Measurements from ENCODE around the gene LRRC75B.
"Not testable (repeated sequence)": the region's sequence is repeated elsewhere in the genome, so short reads cannot be mapped to it uniquely, and the experiment has no call there.

The LRRC75B gene, protein sequence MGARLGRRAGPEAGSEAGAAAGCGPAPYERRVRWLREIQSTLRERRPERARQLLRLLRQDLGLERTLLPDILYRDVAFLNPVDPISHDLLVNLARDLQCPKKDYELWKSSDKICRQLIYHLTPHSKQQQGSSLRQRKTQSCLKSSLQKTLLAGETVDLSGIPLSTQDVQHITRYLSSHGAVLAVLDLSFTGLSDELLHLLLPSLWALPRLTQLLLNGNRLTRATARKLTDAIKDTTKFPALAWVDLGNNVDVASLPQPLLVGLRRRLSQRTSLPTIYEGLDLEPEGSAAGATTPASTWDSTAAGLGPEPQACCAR

DNA sequence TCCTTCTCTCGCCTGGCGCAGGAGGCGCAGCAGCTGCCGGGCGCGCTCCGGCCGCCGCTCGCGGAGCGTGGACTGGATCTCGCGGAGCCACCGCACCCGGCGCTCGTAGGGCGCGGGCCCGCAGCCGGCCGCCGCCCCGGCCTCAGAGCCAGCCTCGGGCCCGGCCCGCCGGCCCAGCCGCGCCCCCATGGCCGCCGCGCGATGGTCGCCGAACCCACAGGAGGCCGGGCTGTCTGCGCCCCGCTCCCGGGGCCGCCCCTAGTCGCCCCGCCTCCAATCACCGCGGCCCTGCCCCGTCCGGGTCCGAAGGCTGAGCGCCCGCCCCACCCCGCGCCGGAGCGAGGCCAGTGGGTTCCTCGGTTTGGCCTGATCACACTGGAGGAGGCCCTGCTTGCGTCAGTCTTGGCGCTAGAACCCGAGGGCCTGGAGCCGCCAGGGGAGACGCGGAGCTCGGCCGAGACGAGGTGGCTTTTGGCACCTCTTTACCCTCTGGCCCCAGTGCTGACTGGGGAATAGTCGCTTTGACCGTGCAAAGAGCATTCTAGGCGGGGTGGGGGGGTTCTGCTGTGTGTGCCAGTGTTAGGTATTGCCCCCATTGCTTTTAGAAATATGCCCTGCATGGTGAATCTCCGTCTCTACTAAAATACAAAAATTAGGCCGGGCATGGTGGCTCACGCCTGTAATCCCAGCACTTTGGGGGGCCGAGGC is at the start of gene LRRC75B:
TSS of gene LRRC75B (minus strand) at position 223 of the 708 bp plus-strand sequence. CDS start at position 189, 34 bp downstream.
- H3K4me3 ChIP-seq (replicated peaks; ENCODE audit: low read depth, low read length): peak within 1 kb of the TSS; percentile 62
- TF ChIP-seq CTCF (IDR thresholded peaks at IDR 0.05; ENCODE audit: low read length, missing control alignments): no peak
- peak; percentile 87 for DNase-seq (ENCODE audit: low read depth)

DNA sequence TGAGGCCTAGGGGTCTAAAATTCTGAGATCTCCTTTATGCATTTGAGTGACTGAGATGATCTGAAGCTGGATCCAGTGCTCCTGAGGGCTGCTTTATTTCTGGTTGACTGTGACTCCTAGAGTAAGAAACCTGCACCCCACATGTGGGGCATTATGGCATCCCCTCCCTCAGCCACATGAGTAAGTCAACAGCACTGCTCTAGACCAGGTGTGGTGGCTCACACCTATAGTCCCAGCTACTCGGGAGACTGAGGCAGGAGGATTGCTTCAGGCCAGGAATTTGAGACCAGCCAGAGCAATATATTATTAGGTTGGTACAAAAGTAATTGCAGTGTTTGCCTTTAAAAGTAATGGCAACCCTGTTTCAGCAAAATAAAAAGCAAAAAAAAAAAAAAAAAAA is 49.4 kb upstream of the LRRC75B start:
- DNase-seq (ENCODE audit: low read depth); H3K4me3 ChIP-seq (replicated peaks; ENCODE audit: low read depth, low read length): not testable (repeated sequence)

GRCh38 chr22:24636513-24636912 is 43.6 kb upstream of the LRRC75B start:
- DNase-seq (ENCODE audit: low read depth); H3K4me3 ChIP-seq (replicated peaks; ENCODE audit: low read depth, low read length): not testable (repeated sequence)

DNA sequence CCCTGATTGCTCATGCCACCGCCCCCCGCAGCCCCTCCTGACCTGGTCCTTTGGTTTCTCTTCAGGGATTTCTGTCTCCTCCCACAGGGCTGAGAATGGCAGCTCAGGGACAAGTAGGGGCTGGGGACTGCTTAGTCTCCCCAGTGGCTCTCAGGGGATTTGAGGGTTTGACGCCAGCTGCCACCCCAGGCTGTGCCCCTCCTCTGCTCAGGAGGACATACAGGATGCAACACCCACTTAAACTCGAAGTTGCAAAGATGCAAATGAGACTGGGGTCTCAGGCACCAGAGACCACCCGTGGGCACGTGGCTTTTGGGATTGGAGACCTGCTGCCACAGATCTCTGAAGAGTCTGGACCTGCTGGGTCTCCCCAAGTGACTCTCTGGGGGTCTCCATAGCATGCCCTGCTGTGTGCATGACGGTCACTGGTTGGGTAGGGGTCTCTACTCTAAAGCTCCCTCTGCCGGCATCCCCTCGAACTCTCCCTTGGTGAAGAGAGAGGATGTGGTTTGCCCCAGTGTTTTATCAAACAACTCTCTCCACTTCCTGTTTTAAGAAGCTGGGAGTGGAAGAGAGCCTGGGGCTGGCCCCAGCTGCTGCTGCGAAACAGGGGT is 42.0 kb upstream of the LRRC75B start:
- not testable (repeated sequence) for DNase-seq (ENCODE audit: low read depth); H3K4me3 ChIP-seq (replicated peaks; ENCODE audit: low read depth, low read length)
- peak; percentile 12 for TF ChIP-seq CTCF (IDR thresholded peaks at IDR 0.05; ENCODE audit: low read length, missing control alignments)

- DNase-seq (ENCODE audit: low read depth): peak; percentile 52
- not testable (repeated sequence) for H3K4me3 ChIP-seq (replicated peaks; ENCODE audit: low read depth, low read length)
Measured at GRCh38 chr22:24633231-24634023, 40.6 kb upstream of the LRRC75B start.

DNA sequence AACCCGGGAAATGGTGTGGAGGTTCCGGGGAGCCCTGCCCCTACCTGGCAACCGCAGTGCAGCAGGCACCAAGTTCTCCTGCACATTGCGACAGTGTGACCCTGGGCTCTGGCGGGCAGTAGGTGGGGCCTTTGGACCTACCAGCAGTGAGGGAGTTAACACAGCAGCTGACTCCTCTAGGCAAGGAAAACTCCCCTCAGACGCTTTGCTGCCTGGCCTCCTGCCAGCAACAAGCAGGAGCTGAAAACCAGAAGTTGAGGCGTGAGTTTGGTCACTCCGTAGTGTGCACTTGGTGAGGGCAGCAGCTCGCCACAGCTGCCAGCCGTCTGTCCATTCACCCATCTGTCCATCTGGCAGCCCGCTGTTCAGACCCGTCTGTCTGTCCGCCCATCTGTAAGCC is 39.8 kb upstream of the LRRC75B start:
- H3K4me3 ChIP-seq (replicated peaks; ENCODE audit: low read depth, low read length): not testable (repeated sequence)
- peak; percentile 58 for DNase-seq (ENCODE audit: low read depth)

GRCh38 chr22:24631430-24632122 is 38.7 kb upstream of the LRRC75B start:
- DNase-seq (ENCODE audit: low read depth): peak; percentile 37
- not testable (repeated sequence) for H3K4me3 ChIP-seq (replicated peaks; ENCODE audit: low read depth, low read length)

GRCh38 chr22:24630812-24631427 is 38.0 kb upstream of the LRRC75B start:
- not testable (repeated sequence) for H3K4me3 ChIP-seq (replicated peaks; ENCODE audit: low read depth, low read length); DNase-seq (ENCODE audit: low read depth)

DNA sequence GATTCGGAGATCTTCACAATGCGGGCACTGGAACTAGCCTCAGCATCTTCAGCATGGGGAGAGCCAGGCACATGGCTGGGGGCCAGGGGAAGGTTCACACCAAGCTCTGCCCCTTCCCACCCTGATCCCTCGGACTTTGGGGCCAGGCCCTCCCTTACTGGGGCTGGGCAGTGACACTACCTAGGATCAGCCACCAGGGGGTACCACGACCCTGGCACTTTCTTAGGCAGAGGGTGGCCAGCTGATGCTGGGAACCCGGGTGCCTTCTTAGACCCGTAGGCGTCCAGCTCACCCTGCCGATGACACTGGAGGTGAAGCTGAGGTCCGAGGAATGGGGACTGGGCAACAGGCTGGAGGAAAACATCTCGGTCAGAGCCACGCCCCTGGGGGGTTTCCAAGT is 36.2 kb upstream of the LRRC75B start:
- DNase-seq (ENCODE audit: low read depth): peak; percentile 30
- TF ChIP-seq CTCF (IDR thresholded peaks at IDR 0.05; ENCODE audit: low read length, missing control alignments): peak; percentile 30

DNA sequence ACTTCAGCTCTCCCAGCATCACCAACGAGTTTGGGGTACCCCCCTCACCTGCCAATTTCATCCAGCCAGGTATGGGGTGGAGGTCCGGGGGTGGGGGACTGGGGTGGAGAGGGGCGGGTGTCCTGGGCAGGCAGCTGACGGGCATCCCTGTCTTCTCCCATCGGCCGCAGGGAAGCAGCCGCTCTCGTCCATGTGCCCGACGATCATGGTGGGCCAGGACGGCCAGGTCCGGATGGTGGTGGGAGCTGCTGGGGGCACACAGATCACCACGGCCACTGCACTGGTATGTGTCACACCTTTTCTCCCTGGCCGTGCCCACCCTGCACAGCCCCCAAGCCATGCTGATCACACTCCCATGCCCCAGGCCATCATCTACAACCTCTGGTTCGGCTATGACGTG is 35.0 kb upstream of the LRRC75B start:
- H3K4me3 ChIP-seq (replicated peaks; ENCODE audit: low read depth, low read length); DNase-seq (ENCODE audit: low read depth): not testable (repeated sequence)

More for the DNA sequence above, 36.2 kb upstream of the LRRC75B start:
- not testable (repeated sequence) for H3K4me3 ChIP-seq (replicated peaks; ENCODE audit: low read depth, low read length)

GRCh38 chr22:24622596-24622995 is 29.7 kb upstream of the LRRC75B start:
- H3K4me3 ChIP-seq (replicated peaks; ENCODE audit: low read depth, low read length); DNase-seq (ENCODE audit: low read depth): not testable (repeated sequence)

- H3K4me3 ChIP-seq (replicated peaks; ENCODE audit: low read depth, low read length); DNase-seq (ENCODE audit: low read depth): not testable (repeated sequence)
Measured at GRCh38 chr22:24621244-24621643, 28.4 kb upstream of the LRRC75B start.

- not testable (repeated sequence) for H3K4me3 ChIP-seq (replicated peaks; ENCODE audit: low read depth, low read length); DNase-seq (ENCODE audit: low read depth)
Measured at GRCh38 chr22:24614794-24615193, 21.9 kb upstream of the LRRC75B start.

Data from fibroblast of pulmonary artery (primary cell).